ENCODE results near the gene MISP3.

The MISP3 gene

GRCh38 chr19:14122924-14123323 is 50.3 kb downstream of the MISP3 start:
- no peak for DNase-seq (ENCODE audit: low spot score)
